ENCODE data around the gene NEAT1.

Gene NEAT1

GRCh38 chr11:65422633-65423515 is at the start of gene NEAT1:
Gene NEAT1, plus strand, starts transcription at chr11:65422798.
- DNase-seq (ENCODE audit: low read depth in 3 of 3, low spot score in 1 of 3), result peak; percentile 91 to 93 (median 92)

GRCh38 chr11:65373839-65374580 is 48.6 kb upstream of the NEAT1 start:
- no peak for DNase-seq (ENCODE audit: low read depth in 3 of 3, low spot score in 1 of 3)

- no peak for DNase-seq (ENCODE audit: low read depth in 3 of 3, low spot score in 1 of 3)
These were observed 47.6 kb upstream of the NEAT1 start for GRCh38 chr11:65375012-65375411.

- DNase-seq (ENCODE audit: low read depth in 3 of 3, low spot score in 1 of 3), result no peak
These were observed 46.4 kb upstream of the NEAT1 start for GRCh38 chr11:65376138-65376713.

GRCh38 chr11:65377036-65377435 is 45.6 kb upstream of the NEAT1 start:
- DNase-seq (ENCODE audit: low read depth in 3 of 3, low spot score in 1 of 3), result no peak

- no peak for DNase-seq (ENCODE audit: low read depth in 3 of 3, low spot score in 1 of 3)
These were observed 44.8 kb upstream of the NEAT1 start for GRCh38 chr11:65377777-65378176.

GRCh38 chr11:65378208-65378927 is 44.2 kb upstream of the NEAT1 start:
- DNase-seq (ENCODE audit: low read depth in 3 of 3, low spot score in 1 of 3), result no peak

DNA sequence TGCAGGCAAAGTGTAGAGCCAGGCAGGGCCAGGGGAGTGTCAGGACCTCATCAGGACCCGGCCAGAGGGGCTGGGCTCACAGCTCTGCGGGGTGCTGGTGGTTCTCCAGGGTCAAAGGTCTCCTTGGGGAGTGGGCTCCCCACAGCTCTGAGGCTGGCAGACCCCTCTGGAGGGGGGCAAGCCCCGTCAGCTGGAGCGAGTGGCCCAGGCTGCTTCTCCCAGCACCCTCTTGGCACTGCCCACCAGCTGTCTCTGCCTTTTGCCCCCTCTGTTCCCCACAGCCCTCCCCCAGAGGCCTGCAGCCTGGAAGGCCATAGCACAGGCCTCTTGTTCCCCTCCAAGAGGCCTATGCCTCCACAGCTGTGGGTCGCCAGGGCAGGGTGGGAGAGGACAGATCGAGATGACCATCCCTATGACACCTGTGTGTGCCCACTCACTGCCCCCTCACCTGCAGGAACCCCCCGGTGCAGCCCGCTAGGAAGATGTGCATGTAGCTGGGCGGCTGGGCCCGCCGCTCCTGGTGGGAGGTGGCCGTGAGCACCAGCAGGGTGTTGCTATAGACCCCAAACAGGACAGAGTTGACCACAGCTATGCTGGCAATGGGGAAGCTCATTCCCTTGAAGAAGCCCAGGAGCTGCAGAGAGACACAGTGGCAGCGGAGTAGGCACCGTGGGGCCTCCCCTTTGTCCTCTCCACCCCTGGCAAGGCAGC is 43.5 kb upstream of the NEAT1 start:
- no peak for DNase-seq (ENCODE audit: low read depth in 3 of 3, low spot score in 1 of 3)

DNA sequence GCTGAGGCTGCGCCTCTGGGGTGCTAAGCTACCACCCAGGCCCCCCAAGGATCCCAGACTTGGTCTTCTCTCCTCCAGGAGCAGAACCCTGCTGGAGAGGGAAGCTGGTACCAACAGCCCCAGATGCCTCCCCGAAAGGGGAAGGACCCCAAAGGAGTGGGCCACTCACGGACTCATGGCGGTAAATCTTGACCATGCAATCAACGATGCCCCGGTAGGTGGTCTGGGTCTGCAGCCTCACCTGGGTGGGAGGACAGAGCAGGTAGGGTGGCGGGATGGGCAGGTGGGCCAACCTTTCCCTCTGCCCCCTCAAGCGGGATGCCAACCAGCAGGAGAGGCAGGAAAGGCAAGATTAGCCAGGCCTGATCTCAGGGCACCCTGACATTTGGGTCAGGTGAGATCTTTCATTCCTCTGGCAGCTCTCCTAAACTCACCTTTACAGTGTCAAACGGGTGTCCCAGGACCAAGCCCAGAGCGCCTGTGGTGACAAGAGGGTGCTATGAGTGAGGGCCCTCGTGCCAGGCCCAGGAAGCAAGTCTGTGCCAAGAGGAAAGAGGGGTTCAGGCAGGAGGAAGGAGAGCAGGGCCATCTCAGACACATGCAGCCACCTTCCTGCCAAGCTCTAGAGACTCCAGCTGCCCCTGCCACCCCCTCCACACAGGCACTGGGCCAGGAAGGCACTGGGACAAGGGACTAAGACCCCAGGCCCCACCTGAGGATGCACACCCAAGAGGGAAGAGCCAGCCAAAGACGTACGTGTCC is 42.7 kb upstream of the NEAT1 start:
- DNase-seq (ENCODE audit: low read depth in 3 of 3, low spot score in 1 of 3), result no peak

GRCh38 chr11:65380460-65381119 is 42.0 kb upstream of the NEAT1 start:
- DNase-seq (ENCODE audit: low read depth in 3 of 3, low spot score in 1 of 3), result no peak

DNA sequence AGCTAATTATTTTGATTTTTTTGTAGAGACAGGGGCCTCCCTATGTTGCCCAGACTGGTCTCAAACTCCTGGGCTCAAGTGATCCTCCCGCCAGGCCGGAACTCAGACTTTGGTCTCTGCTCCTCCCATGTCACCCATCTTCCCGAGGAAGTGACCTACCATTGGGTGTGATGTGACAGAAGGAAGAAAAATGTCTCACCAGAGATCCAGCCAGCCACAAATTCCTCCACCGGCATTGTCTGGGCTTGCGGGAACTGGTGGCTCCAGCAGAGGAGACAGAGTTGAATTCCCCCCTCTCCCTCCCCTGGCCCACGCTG is 40.9 kb upstream of the NEAT1 start:
- DNase-seq (ENCODE audit: low read depth in 3 of 3, low spot score in 1 of 3), result no peak

- peak; percentile 78 to 89 (median 83) for DNase-seq (ENCODE audit: low read depth in 3 of 3, low spot score in 1 of 3)
These were observed 40.4 kb upstream of the NEAT1 start, which contains the start of gene SLC25A45 for GRCh38 chr11:65382033-65382803. Gene SLC25A45, minus strand, starts transcription at chr11:65382646. Its CDS starts 695 bp downstream, at chr11:65381951.

DNA sequence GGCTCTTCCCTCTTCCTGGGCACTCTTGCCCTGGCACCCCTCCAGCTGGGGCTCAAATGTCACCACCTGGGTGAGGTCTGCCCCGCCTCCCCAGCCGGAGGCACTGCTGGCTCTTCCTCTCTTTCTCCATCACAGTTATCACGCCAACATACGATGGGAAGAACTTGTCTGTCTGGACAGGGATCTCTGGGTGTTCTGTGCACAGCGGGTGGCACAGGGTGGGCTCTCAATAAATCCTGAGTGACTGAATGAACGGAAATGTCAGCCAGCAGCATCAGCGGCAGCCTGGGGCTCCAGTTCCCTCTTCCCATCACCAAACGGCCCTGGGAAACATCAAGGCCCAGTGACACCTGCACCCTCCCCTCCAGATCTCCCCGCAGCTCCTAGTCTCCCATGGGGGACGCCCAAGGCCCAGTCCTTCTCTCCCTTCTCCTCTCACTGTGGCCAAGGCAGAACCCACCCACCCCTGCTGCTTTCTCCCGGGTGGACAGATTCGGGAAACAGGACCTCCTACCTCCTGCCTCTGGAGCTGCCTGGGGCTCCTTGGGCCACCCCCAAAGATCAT is 39.7 kb upstream of the NEAT1 start:
- DNase-seq (ENCODE audit: low read depth in 3 of 3, low spot score in 1 of 3), result no peak

DNA sequence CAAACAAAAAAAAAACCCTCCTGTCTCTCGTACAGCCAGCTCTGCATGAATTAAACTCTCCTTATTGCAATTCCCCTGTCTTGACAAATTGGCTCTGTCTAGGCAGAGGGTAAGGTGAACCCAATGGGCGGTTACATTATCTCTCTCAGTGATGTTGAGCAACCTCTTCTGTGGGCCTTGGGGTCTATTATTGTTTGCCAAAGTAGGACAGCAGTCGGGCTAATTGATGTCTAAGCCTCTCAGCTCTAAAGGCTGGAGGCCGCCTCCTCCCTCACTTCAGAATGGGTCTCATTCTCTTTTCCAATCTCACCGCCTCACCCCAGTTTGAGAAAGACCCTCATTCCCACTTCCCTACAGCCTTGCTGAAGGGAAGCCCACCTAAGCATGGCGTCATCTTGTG is 38.8 kb upstream of the NEAT1 start:
- no peak for DNase-seq (ENCODE audit: low read depth in 3 of 3, low spot score in 1 of 3)

GRCh38 chr11:65384301-65384889 is 38.2 kb upstream of the NEAT1 start:
- no peak for DNase-seq (ENCODE audit: low read depth in 3 of 3, low spot score in 1 of 3)

DNA sequence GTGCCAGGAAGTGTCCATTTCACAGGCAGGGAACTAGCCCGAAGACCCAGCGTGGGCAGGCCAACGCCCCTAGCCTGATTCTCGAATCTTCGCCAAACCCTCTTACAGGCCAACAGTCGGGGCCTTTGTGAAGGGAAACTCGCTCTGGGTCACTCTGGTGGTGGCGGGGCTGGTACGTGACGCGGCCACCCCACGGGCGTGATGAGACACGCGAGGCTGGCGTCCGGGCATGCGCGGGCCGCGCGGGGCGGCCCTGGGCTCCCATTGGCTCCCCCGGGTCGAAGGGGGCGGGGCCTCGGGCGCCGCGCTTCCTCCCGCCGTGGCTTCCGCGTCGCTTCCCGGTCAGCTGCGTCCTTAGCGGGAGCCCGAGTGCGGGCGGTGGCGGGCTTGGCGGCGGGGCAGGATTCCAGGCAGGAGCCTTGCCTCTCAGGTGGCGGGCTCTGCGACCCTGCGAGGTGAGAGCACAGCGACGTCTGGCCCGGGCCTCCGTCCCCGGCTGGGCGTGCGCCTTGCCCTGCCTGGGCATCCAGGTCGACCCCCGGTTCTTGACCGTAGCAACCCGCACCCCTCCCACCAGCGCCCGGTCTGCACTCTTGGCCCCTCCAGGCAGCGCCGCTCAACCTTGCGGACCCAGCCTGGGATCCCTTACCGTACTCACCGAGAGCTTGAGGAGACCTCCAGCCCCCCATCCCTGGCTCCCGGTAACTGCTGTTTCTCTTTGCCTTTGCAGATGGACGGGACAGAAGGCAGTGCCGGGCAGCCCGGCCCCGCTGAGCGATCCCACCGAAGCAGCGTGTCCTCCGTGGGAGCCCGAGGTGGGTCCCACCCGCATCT is 36.1 kb upstream of the NEAT1 start, which contains the start of gene FRMD8:
FRMD8 (plus strand) TSS at position 331 of the 834 bp plus-strand sequence; CDS start at position 731, 400 bp downstream.
- peak; percentile 76 to 83 (median 79) for DNase-seq (ENCODE audit: low read depth in 3 of 3, low spot score in 1 of 3)

DNA sequence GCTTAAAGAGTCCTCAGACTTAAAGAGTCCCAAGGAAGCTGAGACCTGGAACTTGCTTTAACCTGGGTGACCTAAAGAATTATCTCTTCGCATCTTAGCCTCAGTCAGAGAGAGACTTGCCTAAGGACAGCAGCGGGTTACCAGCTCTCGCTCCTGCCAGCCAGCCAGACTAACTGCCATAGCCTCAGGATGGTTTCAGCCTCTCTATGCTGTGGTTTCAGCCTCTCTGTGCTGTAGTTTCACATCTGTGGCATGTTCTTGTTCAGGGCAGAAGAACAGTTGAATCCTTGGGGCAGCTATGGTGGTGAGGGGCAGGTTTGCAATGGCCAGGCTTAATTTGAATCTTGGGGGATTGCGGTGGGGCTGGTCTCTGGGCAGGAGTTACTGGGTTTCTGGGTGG is 33.9 kb upstream of the NEAT1 start:
- no peak for DNase-seq (ENCODE audit: low read depth in 3 of 3, low spot score in 1 of 3)

Measured in stimulated activated CD4-positive, alpha-beta T cell treated with anti-CD3 and anti-CD28 coated beads, TNF-alpha, amount 100 ng/mL, for 1 hour (primary cell).